GM18502 (cell line): ENCODE results near the gene STXBP4.
"Not testable (repeated sequence)": the region's sequence is repeated elsewhere in the genome, so short reads cannot be mapped to it uniquely, and the experiment has no call there.

Experiments
- ATAC-seq: cut with Tn5 transposase; IDR thresholded peaks from one replicate; pipeline ENCODE4 v1.9.1; 2021; ENCODE audit warnings: mild to moderate bottlenecking; ENCODE audit not compliant: unreplicated experiment, poor library complexity

The STXBP4 gene

GRCh38 chr17:55038291-55038690 is 69.7 kb downstream of the STXBP4 start:
- ATAC-seq = peak; percentile 17

GRCh38 chr17:55040611-55041010 is 72.0 kb downstream of the STXBP4 start:
- no peak for ATAC-seq

- no peak for ATAC-seq
Observed at GRCh38 chr17:55053855-55054254, 85.3 kb downstream of the STXBP4 start.

GRCh38 chr17:55054429-55054828 is 85.9 kb downstream of the STXBP4 start:
- no peak for ATAC-seq

- no peak for ATAC-seq
Observed at GRCh38 chr17:55056526-55056925, 88.0 kb downstream of the STXBP4 start.

- ATAC-seq = no peak
Observed at GRCh38 chr17:55057184-55057583, 88.6 kb downstream of the STXBP4 start.

- no peak for ATAC-seq
Observed at GRCh38 chr17:55059724-55060123, 91.2 kb downstream of the STXBP4 start.

GRCh38 chr17:55062921-55063320 is 94.4 kb downstream of the STXBP4 start:
- ATAC-seq = no peak

- no peak for ATAC-seq
Observed at GRCh38 chr17:55063885-55064874, 95.6 kb downstream of the STXBP4 start.

- ATAC-seq = no peak
Observed at GRCh38 chr17:55067697-55068439, 99.3 kb downstream of the STXBP4 start.

GRCh38 chr17:55068862-55069811 is 100.6 kb downstream of the STXBP4 start:
- no peak for ATAC-seq

GRCh38 chr17:55069983-55070529 is 101.5 kb downstream of the STXBP4 start:
- no peak for ATAC-seq

- ATAC-seq = no peak
Observed at GRCh38 chr17:55072898-55073297, 104.3 kb downstream of the STXBP4 start.

- not testable (repeated sequence) for ATAC-seq
Observed at GRCh38 chr17:55073467-55073866, 104.9 kb downstream of the STXBP4 start.

- no peak for ATAC-seq
Observed at GRCh38 chr17:55081559-55081958, 113.0 kb downstream of the STXBP4 start.

- ATAC-seq = no peak
Observed at GRCh38 chr17:55086635-55087058, 118.1 kb downstream of the STXBP4 start.

- no peak for ATAC-seq
Observed at GRCh38 chr17:55089256-55089655, 120.7 kb downstream of the STXBP4 start.

- ATAC-seq = peak; percentile 98
Observed at GRCh38 chr17:55090079-55090492, 121.5 kb downstream of the STXBP4 start.

- ATAC-seq = no peak
Observed at GRCh38 chr17:55093353-55093752, 124.8 kb downstream of the STXBP4 start.

- ATAC-seq = no peak
Observed at GRCh38 chr17:55098765-55099164, 130.2 kb downstream of the STXBP4 start.
